Spleen (tissue), 7 donors: ENCODE results near the gene SLC26A9.

ENCODE experiments used
- POLR2A ChIP-seq, 3 donors: fragments of 450-650 bp; IDR thresholded peaks; one replicate each; pipeline ENCODE4 v1.5.1; 2017; ENCODE audit warnings: antibody characterized with exemption in 3 of 3, mild to moderate bottlenecking in 1 of 3
- POLR2AphosphoS5 ChIP-seq, 3 donors: sonication (generic); formaldehyde crosslinking; IDR thresholded peaks; one replicate each; pipeline ENCODE4 v1.5.1; 2017; ENCODE audit warnings: antibody characterized with exemption in 3 of 3
- TF ChIP-seq, protein P1 (sequence below), 11 experiments: fragments of 200-600 bp in 7 of 11; fragments of 450-650 bp in 4 of 11; sonication (generic) in 4 of 11; IDR thresholded peaks in 8 of 11; conservative IDR thresholded peaks in 3 of 11; 1 replicate in 7 of 11; 2 replicates in 4 of 11; pipeline versions ENCODE4 v1.4.0 to v1.8.0; 2016 to 2021; ENCODE audit warnings: antibody characterized with exemption in 11 of 11, inconsistent platforms in 4 of 11, mild to moderate bottlenecking in 1 of 11
- donor health status: DM: no; HTN: no; CAD: no; lungs with moderate emphysema.
- donor health status: DM: no; HTN: no; CAD: no.
- donor health status: DM: no; HTN: no; CAD: no.

GRCh38 chr1:205970486-205970885 is 27.2 kb upstream of the SLC26A9 start:
- TF ChIP-seq, protein P1, sequence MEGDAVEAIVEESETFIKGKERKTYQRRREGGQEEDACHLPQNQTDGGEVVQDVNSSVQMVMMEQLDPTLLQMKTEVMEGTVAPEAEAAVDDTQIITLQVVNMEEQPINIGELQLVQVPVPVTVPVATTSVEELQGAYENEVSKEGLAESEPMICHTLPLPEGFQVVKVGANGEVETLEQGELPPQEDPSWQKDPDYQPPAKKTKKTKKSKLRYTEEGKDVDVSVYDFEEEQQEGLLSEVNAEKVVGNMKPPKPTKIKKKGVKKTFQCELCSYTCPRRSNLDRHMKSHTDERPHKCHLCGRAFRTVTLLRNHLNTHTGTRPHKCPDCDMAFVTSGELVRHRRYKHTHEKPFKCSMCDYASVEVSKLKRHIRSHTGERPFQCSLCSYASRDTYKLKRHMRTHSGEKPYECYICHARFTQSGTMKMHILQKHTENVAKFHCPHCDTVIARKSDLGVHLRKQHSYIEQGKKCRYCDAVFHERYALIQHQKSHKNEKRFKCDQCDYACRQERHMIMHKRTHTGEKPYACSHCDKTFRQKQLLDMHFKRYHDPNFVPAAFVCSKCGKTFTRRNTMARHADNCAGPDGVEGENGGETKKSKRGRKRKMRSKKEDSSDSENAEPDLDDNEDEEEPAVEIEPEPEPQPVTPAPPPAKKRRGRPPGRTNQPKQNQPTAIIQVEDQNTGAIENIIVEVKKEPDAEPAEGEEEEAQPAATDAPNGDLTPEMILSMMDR (IDR thresholded peaks at IDR 0.05 in 8 of 11, conservative IDR thresholded peaks at IDR 0.05 in 3 of 11), result no peak
- TF ChIP-seq POLR2AphosphoS5 (IDR thresholded peaks at IDR 0.05) (no peak), POLR2A (IDR thresholded peaks at IDR 0.05) (no peak)
